HG03097 (cell line): Measurements from ENCODE around the gene BPIFB6.

Source experiments
- ATAC-seq: cut with Tn5 transposase; IDR thresholded peaks from one replicate; pipeline ENCODE4 v1.9.1; 2021; ENCODE audit not compliant: unreplicated experiment, low FRiP score

Gene BPIFB6

DNA sequence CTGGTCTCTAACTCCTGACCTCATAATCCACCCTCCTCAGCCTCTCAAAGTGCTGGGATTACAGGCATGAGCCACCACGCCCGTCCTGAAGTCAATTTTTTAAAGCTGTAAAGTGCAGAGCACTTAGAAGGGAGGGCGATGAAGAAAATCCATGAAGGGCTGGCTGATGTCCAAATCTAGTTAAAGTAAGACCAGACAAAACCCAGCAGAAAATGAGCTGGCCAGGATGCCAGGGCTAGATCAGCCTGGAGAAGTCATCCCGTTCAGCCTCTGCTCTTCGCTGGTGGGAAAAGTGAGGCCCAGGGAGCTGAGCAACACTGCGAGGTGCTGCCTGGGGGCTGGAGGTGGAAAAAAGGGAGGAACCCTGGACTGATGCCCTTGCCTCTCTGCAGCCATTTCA lies 51.1 kb downstream of the BPIFB6 start:
- ATAC-seq = no peak

- ATAC-seq = no peak
These were observed 52.3 kb downstream of the BPIFB6 start for GRCh38 chr20:33083544-33084340.

- no peak for ATAC-seq
These were observed 53.3 kb downstream of the BPIFB6 start for GRCh38 chr20:33084722-33085121.

- no peak for ATAC-seq
These were observed 54.7 kb downstream of the BPIFB6 start for GRCh38 chr20:33086052-33086722.

DNA sequence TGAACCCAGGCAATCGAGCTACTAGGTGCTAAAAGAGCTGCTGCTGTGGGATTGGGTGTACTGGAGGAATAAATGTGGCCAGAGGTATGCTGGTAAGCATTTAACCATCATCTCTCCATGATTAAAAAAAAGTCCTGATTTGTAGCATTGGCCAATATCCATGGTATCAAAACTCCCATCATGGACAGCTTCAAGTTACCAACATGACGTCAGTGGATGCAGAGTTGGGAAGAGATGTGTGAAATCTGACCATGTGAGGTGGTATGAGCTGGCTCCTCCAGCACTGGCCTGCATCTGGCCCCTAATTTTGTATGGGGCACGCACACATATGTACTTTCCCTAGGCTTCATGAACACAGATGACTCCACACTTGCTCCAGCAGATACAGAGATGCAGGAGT lies 59.7 kb downstream of the BPIFB6 start:
- ATAC-seq = no peak

DNA sequence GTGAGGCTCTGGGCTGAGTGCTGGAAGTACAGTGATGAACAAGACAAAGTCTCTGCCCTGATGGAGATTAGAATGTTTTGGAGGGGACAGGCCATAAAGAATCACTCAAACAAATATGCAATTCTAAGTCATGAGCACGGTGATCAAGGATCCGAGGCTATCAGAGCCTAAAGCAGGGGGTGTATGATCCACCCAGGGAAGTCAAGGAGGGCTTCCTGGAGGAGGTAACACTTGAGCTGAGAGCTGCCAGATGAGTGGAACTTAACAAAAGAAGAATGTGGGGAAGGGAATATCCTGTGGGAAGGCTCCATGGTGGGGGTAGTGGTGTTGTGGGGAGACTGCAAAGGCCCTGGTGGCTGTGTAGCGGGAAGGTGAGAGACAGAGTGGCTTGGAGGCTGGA lies 60.2 kb downstream of the BPIFB6 start:
- no peak for ATAC-seq

- ATAC-seq = no peak
These were observed 60.9 kb downstream of the BPIFB6 start for GRCh38 chr20:33092361-33092760.

DNA sequence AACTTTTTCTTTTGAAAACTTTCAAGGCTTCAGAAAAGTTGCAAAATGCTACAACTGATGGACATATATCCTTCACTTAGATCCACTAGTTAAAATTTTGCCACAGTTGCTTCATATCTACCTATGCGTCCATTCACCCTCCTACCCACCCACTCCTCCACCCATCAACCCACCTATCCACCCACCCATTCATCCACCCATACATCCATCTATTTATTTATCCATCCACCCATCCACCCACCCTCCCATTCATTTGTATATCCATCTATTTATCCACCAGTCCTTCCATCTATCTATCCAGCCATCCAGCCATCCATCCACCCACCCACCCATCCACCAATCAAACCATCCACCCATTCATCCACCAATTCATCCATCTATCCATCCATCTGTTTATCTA lies 61.6 kb downstream of the BPIFB6 start:
- no peak for ATAC-seq

DNA sequence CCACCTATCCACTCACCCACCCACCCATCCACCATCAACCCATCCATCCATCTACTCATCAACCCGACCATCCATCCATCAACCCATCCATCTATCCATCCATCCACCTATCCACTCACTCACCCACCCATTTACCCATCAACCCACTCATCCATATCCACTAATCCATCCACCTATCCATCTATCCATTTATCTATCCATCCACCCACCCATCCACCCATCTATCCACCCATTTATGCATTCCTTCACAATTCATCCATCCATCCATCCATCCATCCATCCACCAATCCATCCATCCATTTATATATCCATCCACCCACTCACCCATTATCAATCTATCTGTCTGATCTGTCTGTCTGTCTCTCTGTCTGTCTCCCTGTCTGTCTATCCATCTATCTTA lies 62.1 kb downstream of the BPIFB6 start:
- ATAC-seq = no peak
